ENCODE data around the gene COL27A1.

DNA sequence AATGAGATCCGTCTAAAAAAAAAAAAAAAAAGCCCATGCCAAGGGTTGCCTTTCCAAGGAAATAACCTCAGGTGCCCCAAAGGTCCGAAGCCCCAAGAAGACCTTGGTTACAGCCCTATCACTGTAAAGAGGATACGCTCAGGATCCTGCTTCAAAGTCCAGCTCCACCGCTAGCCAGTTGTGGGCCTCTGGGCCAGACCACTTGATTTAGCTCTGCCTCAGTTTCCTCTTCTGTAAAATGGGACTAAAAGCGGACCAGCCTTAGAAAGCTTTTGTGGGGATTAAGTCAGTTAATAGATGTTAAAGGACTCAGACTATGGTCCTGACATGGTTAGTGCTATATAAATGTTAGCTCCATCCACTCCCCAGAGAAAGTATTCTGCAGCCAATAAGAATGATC is 118.9 kb downstream of the COL27A1 start:
- TF ChIP-seq ZBTB7A (tag by site-specific recombination; IDR thresholded peaks at IDR 0.05; ENCODE audit: low read depth): no peak
- TF ChIP-seq ZNF239 (tag by site-specific recombination; IDR thresholded peaks at IDR 0.05): no peak
- TF ChIP-seq, protein P1, sequence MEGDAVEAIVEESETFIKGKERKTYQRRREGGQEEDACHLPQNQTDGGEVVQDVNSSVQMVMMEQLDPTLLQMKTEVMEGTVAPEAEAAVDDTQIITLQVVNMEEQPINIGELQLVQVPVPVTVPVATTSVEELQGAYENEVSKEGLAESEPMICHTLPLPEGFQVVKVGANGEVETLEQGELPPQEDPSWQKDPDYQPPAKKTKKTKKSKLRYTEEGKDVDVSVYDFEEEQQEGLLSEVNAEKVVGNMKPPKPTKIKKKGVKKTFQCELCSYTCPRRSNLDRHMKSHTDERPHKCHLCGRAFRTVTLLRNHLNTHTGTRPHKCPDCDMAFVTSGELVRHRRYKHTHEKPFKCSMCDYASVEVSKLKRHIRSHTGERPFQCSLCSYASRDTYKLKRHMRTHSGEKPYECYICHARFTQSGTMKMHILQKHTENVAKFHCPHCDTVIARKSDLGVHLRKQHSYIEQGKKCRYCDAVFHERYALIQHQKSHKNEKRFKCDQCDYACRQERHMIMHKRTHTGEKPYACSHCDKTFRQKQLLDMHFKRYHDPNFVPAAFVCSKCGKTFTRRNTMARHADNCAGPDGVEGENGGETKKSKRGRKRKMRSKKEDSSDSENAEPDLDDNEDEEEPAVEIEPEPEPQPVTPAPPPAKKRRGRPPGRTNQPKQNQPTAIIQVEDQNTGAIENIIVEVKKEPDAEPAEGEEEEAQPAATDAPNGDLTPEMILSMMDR (tag by site-specific recombination; IDR thresholded peaks at IDR 0.05): no peak
- no peak for TF ChIP-seq OVOL3 (tag by site-specific recombination; IDR thresholded peaks at IDR 0.05)

All from HEK293 (cell line).